GM18907 (cell line): Measurements from ENCODE around the gene AGMO.

Experiments used
- ATAC-seq: cut with Tn5 transposase; IDR thresholded peaks from one replicate; pipeline ENCODE4 v1.9.1; 2021; ENCODE audit warnings: mild to moderate bottlenecking, moderate library complexity; ENCODE audit not compliant: unreplicated experiment

The AGMO gene

GRCh38 chr7:15402436-15403136 is 159.2 kb downstream of the AGMO start:
- ATAC-seq: no peak

GRCh38 chr7:15400440-15400839 is 161.4 kb downstream of the AGMO start:
- no peak for ATAC-seq

GRCh38 chr7:15399441-15399840 is 162.4 kb downstream of the AGMO start:
- ATAC-seq: no peak

- ATAC-seq: no peak
These were observed 163.7 kb downstream of the AGMO start for GRCh38 chr7:15397922-15398760.

GRCh38 chr7:15397159-15397550 is 164.7 kb downstream of the AGMO start:
- no peak for ATAC-seq

GRCh38 chr7:15396210-15397158 is 165.3 kb downstream of the AGMO start:
- no peak for ATAC-seq

- no peak for ATAC-seq
These were observed 172.7 kb downstream of the AGMO start for GRCh38 chr7:15389073-15389472.

GRCh38 chr7:15378494-15379145 is 183.2 kb downstream of the AGMO start:
- no peak for ATAC-seq

- ATAC-seq: no peak
These were observed 185.2 kb downstream of the AGMO start for GRCh38 chr7:15376600-15376999.

GRCh38 chr7:15370441-15370840 is 191.4 kb downstream of the AGMO start:
- no peak for ATAC-seq

GRCh38 chr7:15368653-15369052 is 193.2 kb downstream of the AGMO start:
- ATAC-seq: no peak

GRCh38 chr7:15367897-15368296 is 193.9 kb downstream of the AGMO start:
- ATAC-seq: no peak

- no peak for ATAC-seq
These were observed 203.7 kb downstream of the AGMO start for GRCh38 chr7:15358112-15358511.

- ATAC-seq: no peak
These were observed 209.2 kb downstream of the AGMO start for GRCh38 chr7:15352421-15353206.

- ATAC-seq: no peak
These were observed 216.6 kb downstream of the AGMO start for GRCh38 chr7:15345216-15345615.

- no peak for ATAC-seq
These were observed 220.0 kb downstream of the AGMO start for GRCh38 chr7:15341817-15342216.

- no peak for ATAC-seq
These were observed 225.7 kb downstream of the AGMO start for GRCh38 chr7:15336146-15336545.

- ATAC-seq: no peak
These were observed 226.4 kb downstream of the AGMO start for GRCh38 chr7:15335390-15335789.

- ATAC-seq: no peak
These were observed 227.1 kb downstream of the AGMO start for GRCh38 chr7:15334536-15335263.
